T-helper 17 cell (primary cell): ENCODE measurements around the gene GNAS-AS1. TPM values are rescaled to one million over a fixed set of nuclear protein-coding genes. Genes with fewer than 3 reads are reported as not detected.
A peak's percentile ranks its signal among the peaks of the same experiment; 100 is the strongest.
"Not testable (repeated sequence)": the region's sequence is repeated elsewhere in the genome, so short reads cannot be mapped to it uniquely, and the experiment has no call there.

Source experiments
- ATAC-seq: fragments of 150-1000 bp; cut with Tn5 transposase; 2 replicates; pipeline ENCODE4 v1.10.0; 2021; ENCODE audit warnings: mild to moderate bottlenecking, moderate library complexity
- DNase-seq, 3 donors: peaks; one replicate each; pipeline versions ENCODE4 v3.0.0 to v3.0.0-alpha.2; 2020 to 2021
- H3K9me3 ChIP-seq: one replicate; pipeline ENCODE4 v1.7.0; 2013; ENCODE audit warnings: low read length, mild to moderate bottlenecking; ENCODE audit not compliant: control insufficient read depth, poor library complexity, severe bottlenecking
- H3K27ac Mint-ChIP-seq: one replicate; pipeline ENCODE4 v1.8.0; 2022; ENCODE audit warnings: mild to moderate bottlenecking, moderate library complexity, mixed read lengths
- H3K27me3 Mint-ChIP-seq: one replicate; pipeline ENCODE4 v1.8.0; 2022; ENCODE audit warnings: mixed read lengths
- H3K36me3 Mint-ChIP-seq: one replicate; pipeline ENCODE4 v1.8.0; 2022; ENCODE audit warnings: low read depth, mixed read lengths
- H3K4me1 Mint-ChIP-seq: one replicate; pipeline ENCODE4 v1.8.0; 2022; ENCODE audit warnings: mild to moderate bottlenecking, mixed read lengths
- H3K4me3 Mint-ChIP-seq: one replicate; pipeline ENCODE4 v1.8.0; 2022; ENCODE audit warnings: mild to moderate bottlenecking, moderate library complexity, mixed read lengths
- total RNA-seq, 4 donors: library from RNA in 2 of 4; stranded (reverse) in 2 of 4; gene quantifications; one replicate each; pipeline ENCODE4 v1.2.3 and lab custom pipeline; 2022 to 2026

GNAS-AS1 gene
- total RNA-seq, 2 donors from 2014 or later: 0.72 TPM; not detected in 1

- Mint-ChIP-seq H3K4me3 (no peak overlapping the region), H3K36me3 (no peaks in the 10 kb centered on the region), H3K27me3 (peaks cover 23% of the 10 kb centered on the region), H3K27ac (no peak overlapping the region), H3K4me1 (no peaks in the 10 kb centered on the region)
- no peak for ATAC-seq
- DNase-seq: no peak
- no peaks in the 10 kb centered on the region for H3K9me3 ChIP-seq
Observed at GRCh38 chr20:58829531-58829941, 21.2 kb downstream of the GNAS-AS1 start.

DNA sequence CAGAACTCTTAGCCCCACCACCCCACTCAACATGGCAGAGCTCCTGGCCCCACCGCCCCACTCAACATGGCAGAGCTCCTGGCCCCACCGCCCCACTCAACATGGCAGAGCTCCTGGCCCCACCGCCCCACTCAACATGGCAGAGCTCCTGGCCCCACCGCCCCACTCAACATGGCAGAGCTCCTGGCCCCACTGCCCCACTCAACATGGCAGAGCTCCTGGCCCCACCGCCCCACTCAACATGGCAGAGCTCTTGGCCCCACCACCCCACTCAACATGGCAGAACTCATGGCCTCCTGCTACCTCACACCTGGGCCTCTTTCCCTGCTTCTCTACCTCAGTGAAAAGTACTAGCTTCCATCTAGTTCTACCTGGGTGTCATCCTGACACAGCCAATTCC lies 21.9 kb downstream of the GNAS-AS1 start:
- not testable (repeated sequence) for H3K4me3 Mint-ChIP-seq, DNase-seq, H3K36me3 Mint-ChIP-seq, H3K27ac Mint-ChIP-seq, H3K9me3 ChIP-seq, H3K4me1 Mint-ChIP-seq, ATAC-seq
- H3K27me3 Mint-ChIP-seq: peaks cover 16% of the 10 kb centered on the region

GRCh38 chr20:58828136-58828535 lies 22.6 kb downstream of the GNAS-AS1 start:
- no peak overlapping the region for H3K27ac Mint-ChIP-seq
- H3K9me3 ChIP-seq: no peaks in the 10 kb centered on the region
- no peak overlapping the region for H3K4me3 Mint-ChIP-seq
- H3K27me3 Mint-ChIP-seq: peaks cover 9% of the 10 kb centered on the region
- DNase-seq (no peak), ATAC-seq (no peak)
- no peaks in the 10 kb centered on the region for H3K36me3 Mint-ChIP-seq
- no peaks in the 10 kb centered on the region for H3K4me1 Mint-ChIP-seq

GRCh38 chr20:58826271-58826670 lies 24.4 kb downstream of the GNAS-AS1 start:
- no peak overlapping the region for H3K4me3 Mint-ChIP-seq
- H3K36me3 Mint-ChIP-seq: peaks cover under 1% of the 10 kb centered on the region
- H3K9me3 ChIP-seq: no peaks in the 10 kb centered on the region
- H3K27me3 Mint-ChIP-seq: no peaks in the 10 kb centered on the region
- ATAC-seq (no peak), DNase-seq (no peak)
- H3K27ac Mint-ChIP-seq: no peak overlapping the region
- H3K4me1 Mint-ChIP-seq: no peaks in the 10 kb centered on the region

GRCh38 chr20:58825450-58825849 lies 25.3 kb downstream of the GNAS-AS1 start:
- Mint-ChIP-seq H3K27me3 (no peaks in the 10 kb centered on the region), H3K4me3 (no peak overlapping the region), H3K4me1 (no peaks in the 10 kb centered on the region), H3K27ac (no peak overlapping the region), H3K36me3 (peaks cover 6% of the 10 kb centered on the region)
- no peak for ATAC-seq
- no peak for DNase-seq
- no peaks in the 10 kb centered on the region for H3K9me3 ChIP-seq

DNA sequence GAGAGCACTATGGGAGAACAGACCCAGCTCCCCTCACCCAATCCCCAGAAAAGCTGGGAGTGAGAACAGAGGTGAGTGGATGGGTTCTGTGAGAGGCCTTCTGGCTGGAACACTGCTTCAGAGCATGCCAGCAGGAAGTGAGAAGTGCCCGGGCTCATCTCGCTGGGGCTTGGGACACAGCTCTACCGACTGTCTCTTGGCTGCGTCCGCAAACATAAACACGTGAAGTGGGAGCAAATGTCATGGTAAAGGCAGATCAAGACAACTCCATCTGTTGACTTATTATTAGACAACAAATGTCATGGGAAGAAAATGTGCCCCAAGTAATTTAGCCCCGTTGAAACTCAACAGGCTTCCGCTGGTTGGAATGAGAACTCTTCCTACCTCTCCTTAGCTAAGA lies 25.9 kb downstream of the GNAS-AS1 start:
- no peak for DNase-seq
- Mint-ChIP-seq H3K27me3 (no peaks in the 10 kb centered on the region), H3K4me3 (no peak overlapping the region), H3K27ac (no peak overlapping the region), H3K36me3 (peaks cover 6% of the 10 kb centered on the region), H3K4me1 (no peaks in the 10 kb centered on the region)
- ATAC-seq: no peak
- H3K9me3 ChIP-seq: no peaks in the 10 kb centered on the region

GRCh38 chr20:58822748-58823730 lies 27.7 kb downstream of the GNAS-AS1 start:
- DNase-seq: no peak
- no peaks in the 10 kb centered on the region for H3K9me3 ChIP-seq
- Mint-ChIP-seq H3K4me3 (no peak overlapping the region), H3K4me1 (peaks cover 2% of the 10 kb centered on the region), H3K27ac (no peak overlapping the region), H3K36me3 (peaks cover 8% of the 10 kb centered on the region), H3K27me3 (peaks cover 5% of the 10 kb centered on the region)
- ATAC-seq: no peak

DNA sequence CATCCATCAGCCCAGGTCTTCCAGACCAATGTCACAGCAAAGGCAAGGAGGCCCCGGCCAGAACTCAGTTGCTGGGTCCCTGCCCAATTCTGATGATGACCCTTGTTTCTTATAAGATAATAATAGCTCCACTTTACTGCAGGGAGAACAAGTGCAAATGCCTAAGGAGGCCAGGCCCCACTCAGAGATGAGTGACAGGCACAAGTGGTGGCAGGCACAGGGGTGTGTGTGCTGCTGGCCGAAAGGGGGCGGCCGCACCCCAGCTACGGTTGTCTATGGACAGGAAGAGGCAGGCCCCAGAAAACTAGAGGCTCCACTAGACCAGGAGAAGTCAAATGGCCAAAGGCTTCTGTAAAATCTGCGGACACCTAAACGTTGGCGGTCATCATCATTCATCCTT lies 28.6 kb downstream of the GNAS-AS1 start:
- ATAC-seq: no peak
- Mint-ChIP-seq H3K4me3 (no peak overlapping the region), H3K27ac (no peak overlapping the region), H3K36me3 (peaks cover 10% of the 10 kb centered on the region), H3K4me1 (peaks cover 2% of the 10 kb centered on the region), H3K27me3 (peaks cover 10% of the 10 kb centered on the region)
- H3K9me3 ChIP-seq: no peaks in the 10 kb centered on the region
- DNase-seq: no peak

GRCh38 chr20:58820515-58820914 lies 30.2 kb downstream of the GNAS-AS1 start:
- H3K27me3 Mint-ChIP-seq: peaks cover 14% of the 10 kb centered on the region
- H3K4me1 Mint-ChIP-seq, H3K4me3 Mint-ChIP-seq: not testable (repeated sequence)

GRCh38 chr20:58819921-58820320 lies 30.8 kb downstream of the GNAS-AS1 start:
- ATAC-seq: no peak
- Mint-ChIP-seq H3K36me3 (peaks cover 10% of the 10 kb centered on the region), H3K4me3 (no peak overlapping the region), H3K4me1 (peaks cover 2% of the 10 kb centered on the region), H3K27ac (no peak overlapping the region), H3K27me3 (peaks cover 15% of the 10 kb centered on the region)
- no peaks in the 10 kb centered on the region for H3K9me3 ChIP-seq
- no peak for DNase-seq

More at GRCh38 chr20:58820515-58820914, 30.2 kb downstream of the GNAS-AS1 start:
- H3K27ac Mint-ChIP-seq, H3K9me3 ChIP-seq, ATAC-seq, DNase-seq: not testable (repeated sequence)
- peaks cover 10% of the 10 kb centered on the region for H3K36me3 Mint-ChIP-seq

- H3K9me3 ChIP-seq: no peaks in the 10 kb centered on the region
- H3K27ac Mint-ChIP-seq: no peak overlapping the region
- ATAC-seq (peak; percentile 44), DNase-seq (no peak)
- no peak overlapping the region for H3K4me3 Mint-ChIP-seq
- H3K27me3 Mint-ChIP-seq: peaks cover 25% of the 10 kb centered on the region
- peaks cover 2% of the 10 kb centered on the region for H3K4me1 Mint-ChIP-seq
- H3K36me3 Mint-ChIP-seq: peaks cover 10% of the 10 kb centered on the region
Observed at GRCh38 chr20:58818586-58819285, 32.0 kb downstream of the GNAS-AS1 start.

- H3K36me3 Mint-ChIP-seq: peaks cover 12% of the 10 kb centered on the region
- H3K9me3 ChIP-seq: no peaks in the 10 kb centered on the region
- H3K27me3 Mint-ChIP-seq: peaks cover 35% of the 10 kb centered on the region
- peaks cover 2% of the 10 kb centered on the region for H3K4me1 Mint-ChIP-seq
- DNase-seq: no peak
- no peak for ATAC-seq
- no peak overlapping the region for H3K27ac Mint-ChIP-seq
- H3K4me3 Mint-ChIP-seq: no peak overlapping the region
Observed at GRCh38 chr20:58817748-58818147, 33.0 kb downstream of the GNAS-AS1 start.

GRCh38 chr20:58816957-58817651 lies 33.6 kb downstream of the GNAS-AS1 start:
- no peaks in the 10 kb centered on the region for H3K9me3 ChIP-seq
- no peak overlapping the region for H3K27ac Mint-ChIP-seq
- ATAC-seq: no peak
- peaks cover 4% of the 10 kb centered on the region for H3K4me1 Mint-ChIP-seq
- H3K27me3 Mint-ChIP-seq: peaks cover 41% of the 10 kb centered on the region
- H3K36me3 Mint-ChIP-seq: peaks cover 12% of the 10 kb centered on the region
- H3K4me3 Mint-ChIP-seq: no peak overlapping the region
- no peak for DNase-seq
